NCI-H187 treated with DMSO at 0.1 percent for 48 hours (cell line): Measurements from ENCODE around the gene WDR83.
A peak's percentile ranks its signal among the peaks of the same experiment; 100 is the strongest.
"Not testable (repeated sequence)": the region's sequence is repeated elsewhere in the genome, so short reads cannot be mapped to it uniquely, and the experiment has no call there.

ENCODE experiments used
- DNase-seq: peaks from one replicate; lab custom pipeline; 2025; lab: John Stamatoyannopoulos, UW

WDR83 gene

DNA sequence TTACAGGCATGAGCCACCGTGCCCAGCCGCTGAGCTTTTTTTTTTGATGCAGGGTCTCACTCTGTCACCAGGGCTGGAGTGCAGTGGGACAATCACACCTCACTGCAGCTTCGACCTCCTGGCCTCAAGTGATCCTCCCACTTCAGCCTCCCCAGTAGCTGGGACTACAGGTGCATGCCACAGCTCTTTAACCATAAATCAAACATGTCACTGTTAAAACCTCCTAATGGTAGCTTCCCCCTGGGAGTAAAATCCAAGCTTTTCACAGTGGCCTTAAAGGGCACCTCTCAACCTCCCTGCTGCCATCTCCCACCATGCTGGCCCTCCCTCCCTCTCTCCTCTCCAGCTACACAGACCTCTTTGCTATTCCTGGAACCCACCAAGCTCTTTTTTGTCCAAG is 19.2 kb downstream of the WDR83 start:
- DNase-seq = no peak

DNA sequence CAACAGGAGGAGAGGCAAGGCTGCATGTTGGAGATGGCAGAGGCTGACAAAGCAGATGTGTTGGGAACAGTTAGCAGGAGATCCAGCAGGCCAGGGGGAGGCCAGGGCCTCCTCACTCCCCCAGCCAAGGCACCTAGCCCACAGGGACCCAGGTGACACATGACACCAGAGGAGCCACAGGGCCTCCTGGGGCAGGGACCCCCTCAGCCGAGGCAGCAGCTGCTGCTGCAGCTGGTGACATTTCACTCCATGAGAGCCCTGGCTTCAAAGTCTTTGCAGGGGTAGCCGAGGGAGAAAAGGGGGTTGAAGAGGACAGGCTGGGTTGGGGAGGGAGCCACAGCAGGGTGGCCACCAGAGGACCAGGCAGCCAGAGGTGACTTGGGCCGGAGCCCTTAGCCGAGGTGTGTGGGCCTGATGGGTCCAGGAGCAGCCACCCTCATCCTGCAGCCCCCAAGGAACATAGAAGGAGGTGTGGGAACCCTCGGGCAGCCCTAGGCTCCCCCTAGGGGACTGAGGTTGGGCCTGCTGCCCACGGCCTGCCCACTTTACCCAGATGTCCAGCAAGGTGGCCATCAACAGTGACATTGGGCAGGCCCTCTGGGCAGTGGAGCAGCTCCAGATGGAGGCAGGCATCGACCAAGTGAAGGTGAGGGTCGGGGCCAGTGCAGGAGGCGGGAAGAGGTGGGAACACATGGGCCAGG is 21.0 kb downstream of the WDR83 start, which contains the start of gene GNG14:
GNG14 (plus strand) TSS at position 503 of the 701 bp plus-strand sequence; CDS start at position 554, 51 bp downstream.
- no peak for DNase-seq

DNA sequence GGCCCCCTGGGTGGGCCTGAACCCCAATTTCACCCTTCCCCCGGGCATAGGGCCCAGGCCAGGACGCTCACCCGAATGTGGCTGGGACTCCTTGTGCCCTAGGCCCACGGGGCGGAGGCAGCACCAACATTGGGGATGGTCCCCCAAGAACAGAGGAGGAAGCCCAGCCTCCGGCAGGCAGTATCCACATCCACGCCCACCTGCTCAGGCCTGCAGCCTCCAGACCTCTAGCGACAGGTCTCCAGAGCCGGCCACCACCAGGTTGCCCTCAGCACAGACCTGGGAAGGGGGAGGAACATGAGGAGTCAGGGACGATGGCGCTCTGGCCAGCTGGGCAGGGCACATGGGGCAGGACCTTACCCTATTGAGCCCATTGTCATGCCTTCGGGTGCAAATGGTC is 22.4 kb downstream of the WDR83 start:
- no peak for DNase-seq

DNA sequence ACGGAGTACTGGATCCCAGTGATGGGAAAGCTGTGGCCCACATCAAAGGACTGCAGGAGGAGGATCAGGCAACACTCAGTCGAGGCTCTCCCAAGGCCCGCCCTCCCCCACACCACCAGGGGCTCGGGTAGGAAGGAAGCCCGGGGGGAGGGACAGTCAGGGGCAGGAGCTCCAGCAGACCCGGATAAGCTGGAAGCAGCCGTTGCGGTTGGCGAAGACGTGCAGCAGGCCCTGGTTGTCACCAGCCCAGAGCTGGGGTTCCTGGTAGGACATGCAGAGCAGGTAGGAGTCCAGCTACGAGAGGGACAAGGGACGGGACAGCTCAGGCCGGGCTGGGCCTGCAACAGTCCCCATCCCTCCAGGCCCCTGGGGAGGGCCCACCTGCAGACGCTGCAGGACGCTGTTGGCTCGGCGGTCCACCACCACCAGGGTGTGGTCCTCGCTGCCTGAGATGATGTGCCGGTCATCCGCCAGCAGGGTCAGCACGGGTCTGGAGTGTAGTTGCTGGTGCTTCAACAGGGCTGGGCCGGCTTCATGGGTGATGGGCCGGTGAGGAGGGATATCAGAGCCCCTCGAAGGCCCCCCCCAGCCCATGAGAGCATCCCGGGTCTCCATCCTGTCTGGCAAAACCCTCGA is 23.1 kb downstream of the WDR83 start:
- no peak for DNase-seq

DNA sequence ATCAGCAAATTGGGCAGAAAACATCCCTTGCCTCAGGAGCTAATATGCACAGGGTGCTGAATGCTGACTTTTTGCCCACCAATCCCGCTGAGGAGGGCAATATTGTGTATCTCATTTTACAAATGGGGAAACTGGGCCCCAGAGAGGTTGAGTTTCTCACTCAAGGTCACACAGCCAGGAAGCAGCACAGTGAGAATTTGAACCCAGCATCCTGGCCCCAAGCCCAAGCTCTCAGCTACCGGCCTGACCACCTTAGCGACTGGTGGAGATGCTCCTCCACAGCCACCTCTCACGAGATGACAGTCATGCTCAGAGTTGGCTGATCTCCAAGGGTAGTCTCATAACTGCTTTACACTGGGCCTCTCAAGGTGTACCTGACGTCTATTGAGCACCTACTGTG is 26.4 kb downstream of the WDR83 start:
- no peak for DNase-seq

DNA sequence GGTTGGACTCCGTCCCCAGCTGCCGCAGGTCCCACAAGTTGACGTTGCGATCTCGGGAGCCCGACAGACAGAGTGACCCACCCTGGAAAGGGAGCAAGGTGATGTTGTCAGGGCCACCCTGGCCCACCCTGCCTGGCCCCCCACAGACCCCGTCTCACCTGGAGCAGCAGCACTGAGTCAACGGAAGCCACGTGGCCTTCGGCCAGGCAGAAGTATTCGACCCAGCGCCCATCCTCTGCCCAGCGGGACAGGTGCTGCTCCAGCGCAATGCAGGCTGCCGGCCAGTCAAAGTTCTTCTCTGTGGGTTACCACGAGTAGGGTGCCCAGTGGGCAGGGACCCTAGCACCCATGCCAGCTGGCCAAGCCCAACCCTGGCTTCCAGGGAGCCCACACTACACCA is 28.0 kb downstream of the WDR83 start:
- no peak for DNase-seq

DNA sequence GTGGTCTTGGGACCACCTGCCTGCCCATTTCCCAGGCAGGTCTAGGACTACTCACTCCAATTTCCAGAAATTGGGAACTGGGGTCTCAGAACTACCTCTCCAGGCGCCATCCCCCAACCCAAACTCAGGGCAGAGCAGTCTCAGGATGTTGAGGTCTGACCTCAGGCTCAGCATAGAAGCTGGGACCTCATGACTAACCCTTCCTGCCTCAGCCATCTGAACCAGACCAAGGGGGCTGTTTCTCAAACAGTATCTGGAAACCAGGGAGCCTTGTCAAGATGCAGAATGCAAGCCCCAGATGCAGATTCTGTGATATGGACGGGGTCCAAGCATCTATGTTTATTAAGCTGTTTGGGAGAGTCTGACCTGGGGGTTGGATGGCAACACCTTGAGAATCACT is 28.5 kb downstream of the WDR83 start:
- DNase-seq = no peak

DNA sequence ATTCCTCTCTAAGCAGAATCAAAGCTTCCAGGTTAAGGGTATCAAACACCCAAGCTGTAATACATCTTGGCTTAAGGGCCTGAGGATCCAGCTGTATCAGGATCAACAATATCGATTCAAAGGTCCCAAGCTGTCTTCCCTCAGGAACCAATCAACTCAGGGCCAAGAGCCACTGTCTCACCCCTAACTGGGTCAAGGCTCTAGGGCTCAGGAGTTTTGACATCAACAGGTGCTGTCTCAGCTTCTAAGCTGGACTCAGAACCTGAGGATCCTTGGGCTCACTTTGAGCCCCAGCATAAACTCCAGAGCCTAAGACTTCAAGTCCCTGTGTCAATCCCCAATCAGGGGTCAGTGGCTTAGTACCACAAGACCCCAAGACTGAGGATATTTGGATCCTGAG is 28.9 kb downstream of the WDR83 start:
- DNase-seq = no peak

DNA sequence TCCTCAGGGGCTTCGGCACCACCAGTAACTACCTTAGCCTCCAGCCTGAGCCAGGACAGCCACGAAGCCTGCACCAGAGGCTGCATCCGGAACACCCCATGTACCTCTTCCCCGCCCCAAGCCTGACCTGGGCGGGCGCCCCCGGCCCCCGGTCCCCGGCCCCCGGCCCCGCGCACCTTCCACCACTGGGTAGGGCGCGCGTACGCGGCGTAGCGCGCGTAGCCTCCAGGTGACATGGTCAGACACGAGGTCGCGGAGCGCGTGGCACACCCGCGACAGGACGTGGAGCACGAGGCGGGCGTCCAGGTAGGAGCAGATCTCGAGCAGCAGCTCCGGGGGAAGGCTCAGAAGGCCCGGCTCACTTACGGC is 29.4 kb downstream of the WDR83 start:
- DNase-seq = no peak

DNA sequence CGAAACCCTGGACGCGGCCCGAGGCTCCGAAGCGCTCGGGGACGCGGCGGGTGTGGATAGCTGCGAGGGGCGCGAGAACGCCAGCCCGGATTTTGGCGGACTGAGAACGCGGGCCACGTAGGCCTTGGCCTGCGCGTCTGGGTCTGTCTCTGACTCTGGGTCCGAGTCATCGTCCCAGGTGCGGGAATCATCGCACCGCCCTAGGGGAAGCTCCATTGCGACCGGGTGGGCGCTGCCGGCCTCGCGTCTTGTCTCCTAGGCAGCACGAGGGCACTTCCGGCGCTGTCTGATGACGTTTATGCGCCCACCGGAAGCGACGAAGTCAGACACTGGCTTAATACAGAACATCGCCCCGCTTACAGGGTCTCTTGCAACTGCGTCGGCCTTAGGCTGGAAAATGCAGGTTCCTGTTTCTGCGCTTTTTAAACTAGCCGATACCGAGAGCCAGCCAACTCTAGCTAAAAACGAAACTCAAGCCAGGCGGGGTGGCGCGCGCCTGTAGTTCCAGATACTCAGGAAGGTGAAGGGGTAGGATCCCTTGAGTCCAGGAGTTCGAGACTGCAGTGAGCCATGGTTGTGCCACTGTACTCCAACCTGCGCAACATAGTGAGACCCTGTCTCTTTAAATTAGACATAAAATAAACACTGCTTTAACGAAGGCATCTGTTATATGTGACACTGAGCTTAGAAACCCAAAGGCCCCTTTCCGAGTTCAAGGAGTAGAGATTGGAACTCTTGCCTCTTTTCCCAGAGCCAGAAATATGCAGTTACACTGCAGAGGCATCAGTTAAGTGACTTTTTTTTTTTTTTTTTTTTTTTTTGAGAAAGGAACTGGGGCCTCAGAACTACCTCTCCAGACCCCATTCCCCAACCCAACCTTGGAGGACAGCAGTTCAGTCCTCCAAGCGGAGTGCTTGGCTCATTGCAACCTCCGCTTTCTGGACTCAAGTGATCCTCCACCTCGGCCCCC is 30.0 kb downstream of the WDR83 start, which contains the start of gene FBXW9:
FBXW9 (minus strand) TSS at position 266 of the 970 bp plus-strand sequence; CDS start at position 216, 50 bp downstream.
- peak; percentile 18 for DNase-seq

DNA sequence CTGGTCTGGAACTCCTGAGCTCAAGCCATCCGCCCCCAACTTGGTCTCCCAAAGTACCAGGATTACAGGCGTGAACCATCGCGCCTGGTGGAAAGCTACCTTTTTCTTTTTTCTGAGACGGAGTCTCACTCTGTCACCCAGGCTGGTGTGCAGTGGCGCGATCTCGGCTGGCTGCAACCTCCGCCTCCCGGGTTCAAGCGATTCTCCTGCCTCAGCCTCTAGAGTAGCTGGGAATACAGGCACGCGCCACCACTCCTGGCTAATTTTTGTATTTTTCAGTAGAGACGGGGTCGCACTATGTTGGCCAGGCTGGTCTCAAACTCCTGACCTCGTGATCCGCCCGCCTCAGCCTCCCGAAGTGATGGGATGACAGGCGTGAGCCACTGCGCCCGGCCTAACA is 30.8 kb downstream of the WDR83 start:
- not testable (repeated sequence) for DNase-seq

DNA sequence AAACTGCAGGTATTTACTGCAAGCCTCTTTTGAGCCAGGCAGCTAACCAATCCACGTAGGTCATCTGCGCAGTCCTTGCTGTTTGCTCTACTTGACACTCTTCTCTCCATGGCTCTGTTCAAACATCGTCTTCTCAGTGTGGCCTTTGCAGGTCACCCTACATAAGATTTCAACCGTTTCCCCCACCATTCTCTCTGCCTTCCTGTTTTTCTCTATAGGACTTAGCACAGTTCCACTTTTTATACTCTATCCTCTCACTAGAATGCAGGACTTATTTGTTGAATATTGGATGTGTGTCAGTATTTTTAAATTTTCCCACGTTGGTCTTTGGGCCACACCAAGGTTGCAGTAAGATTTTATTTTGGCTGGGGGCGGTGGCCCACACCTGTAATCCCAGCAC is 31.5 kb downstream of the WDR83 start:
- no peak for DNase-seq

DNA sequence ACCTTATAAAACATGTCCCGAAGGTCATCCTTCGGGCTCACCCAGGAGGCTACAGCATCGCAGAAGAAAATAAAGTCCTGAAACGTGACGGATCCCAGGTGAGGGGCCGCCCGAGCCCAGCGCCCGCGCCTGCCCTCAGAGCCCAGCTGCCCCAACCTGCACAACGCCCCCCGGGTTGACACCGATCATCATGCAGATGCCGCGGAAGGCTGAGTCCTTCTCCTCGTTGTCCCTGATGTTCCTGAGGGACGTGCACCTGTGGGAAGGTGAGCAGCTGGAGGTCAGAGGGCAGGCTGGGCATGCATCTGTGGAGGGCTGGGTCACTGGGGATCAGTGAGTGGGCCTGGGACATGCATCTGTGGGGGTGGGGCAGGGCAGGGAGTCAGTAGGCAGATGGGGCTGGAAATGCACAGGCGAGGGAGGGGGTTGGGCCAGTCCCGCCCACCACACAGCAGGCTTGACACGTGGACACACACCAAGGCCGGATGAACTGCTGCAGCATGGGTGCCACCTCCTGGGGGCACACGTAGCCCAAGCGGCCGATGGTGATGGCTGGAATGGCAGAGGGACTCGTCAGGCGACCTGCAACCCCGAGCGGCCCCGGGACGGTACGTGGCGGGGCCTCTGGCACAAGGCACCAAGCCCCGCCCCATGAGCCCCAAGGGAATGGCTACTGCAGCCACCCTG is 35.1 kb downstream of the WDR83 start:
- no peak for DNase-seq

DNA sequence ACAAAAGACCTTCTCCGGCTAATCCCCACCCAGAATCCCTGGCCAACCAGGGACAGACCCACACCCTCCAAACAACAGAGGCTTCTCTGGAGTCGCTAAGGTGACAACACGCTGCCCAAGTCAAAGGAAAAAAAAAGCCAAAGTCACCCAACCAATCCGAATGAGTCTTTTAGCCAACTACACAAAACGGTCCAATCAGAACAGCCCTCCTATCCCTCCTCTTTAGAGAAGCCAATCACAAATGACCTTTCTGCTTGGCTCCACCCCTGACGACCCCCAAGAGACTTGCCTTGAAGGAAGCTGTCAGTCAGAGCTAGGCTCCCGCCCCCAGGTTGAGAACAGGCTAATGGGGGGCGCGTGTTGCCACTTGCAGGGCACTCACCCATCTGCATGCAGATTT is 36.4 kb downstream of the WDR83 start:
- no peak for DNase-seq

DNA sequence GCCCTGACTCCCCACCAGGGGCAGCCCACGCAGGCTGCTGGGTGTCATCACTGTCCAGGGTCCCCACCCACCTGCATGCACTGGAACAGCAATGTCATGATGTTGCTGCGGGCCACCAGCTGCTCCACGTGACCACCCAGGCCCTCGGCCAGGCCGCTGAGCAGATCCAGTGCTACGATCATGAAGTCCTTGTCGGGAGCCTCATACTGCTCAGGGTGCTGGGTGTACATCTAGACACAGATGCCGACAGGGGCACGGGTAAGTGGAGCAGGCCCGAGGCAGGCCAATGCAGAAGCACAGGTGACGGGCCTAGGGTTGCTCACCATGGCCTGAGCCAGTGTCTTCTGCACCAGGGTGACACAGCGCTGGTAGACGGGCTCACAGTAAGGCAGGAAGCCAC is 38.6 kb downstream of the WDR83 start:
- no peak for DNase-seq

DNA sequence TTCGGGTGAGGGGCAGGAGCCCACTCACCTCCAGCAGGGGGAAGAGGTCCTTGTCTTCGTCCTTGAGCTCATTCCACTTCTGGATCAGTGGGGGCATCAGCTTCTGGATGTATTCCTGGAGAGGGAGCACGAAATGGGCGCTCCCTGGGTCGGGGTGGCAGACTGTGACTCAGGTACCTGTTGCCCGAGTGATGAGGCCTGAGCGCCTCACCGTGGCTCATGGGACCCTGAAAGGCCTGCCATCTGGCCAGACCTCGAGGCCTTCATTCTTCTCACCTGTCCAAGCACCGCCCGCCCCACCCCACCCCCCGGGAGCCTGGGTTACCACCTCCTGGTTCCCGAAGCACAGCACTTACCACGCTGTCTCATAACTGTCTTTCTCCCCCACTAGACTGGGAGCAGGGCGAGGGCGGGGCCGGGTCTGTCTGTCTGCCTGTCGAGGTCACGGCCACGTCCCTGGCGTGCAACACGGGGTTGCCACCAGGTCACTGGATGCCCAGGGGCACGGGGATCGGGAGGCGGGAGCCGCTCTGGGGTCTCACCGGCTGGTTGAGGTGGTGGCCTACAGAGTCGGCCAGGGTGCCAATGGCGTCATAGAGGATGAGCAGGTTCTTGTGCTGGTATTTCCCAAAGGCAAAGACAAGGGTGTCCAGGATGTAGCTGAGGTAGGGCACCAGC is 39.2 kb downstream of the WDR83 start:
- DNase-seq = no peak

DNA sequence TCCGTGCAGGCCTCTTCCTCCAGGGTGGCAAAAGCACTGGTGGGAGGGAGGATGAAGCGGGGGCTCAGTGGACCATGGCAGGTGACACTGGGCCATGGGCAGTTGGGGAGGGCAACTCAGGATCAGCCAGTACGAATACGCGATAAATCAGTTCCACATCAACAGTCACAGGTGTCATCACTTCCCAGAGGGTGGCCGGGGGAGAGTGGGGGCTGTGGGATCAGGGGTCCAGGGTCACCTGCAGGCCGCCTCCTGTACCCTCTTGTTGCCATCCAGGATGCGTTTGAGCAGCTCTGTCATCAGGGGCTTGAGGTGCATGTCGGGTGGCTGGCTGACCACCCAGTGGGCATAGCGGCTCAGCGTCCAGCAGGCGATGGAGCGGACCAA is 39.7 kb downstream of the WDR83 start:
- DNase-seq = no peak

DNA sequence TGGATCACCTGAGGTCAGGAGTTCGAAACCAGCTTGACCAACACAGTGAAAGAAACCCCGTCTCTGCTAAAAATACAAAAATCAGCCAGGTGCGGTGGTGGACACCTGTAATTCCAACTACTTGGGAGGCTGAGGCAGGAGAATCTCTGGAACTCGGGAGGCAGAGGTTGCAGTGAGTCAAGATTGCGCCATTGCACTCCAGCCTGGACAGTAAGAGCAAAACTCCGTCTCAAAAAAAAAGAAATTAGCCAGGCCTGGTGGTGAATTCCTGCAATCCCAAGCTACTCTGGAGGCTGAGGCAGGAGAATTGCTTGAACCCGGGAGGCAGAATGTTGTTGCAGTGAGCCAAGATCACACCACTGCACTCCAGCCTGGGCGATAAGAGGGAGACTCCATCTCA is 42.0 kb downstream of the WDR83 start:
- no peak for DNase-seq

DNA sequence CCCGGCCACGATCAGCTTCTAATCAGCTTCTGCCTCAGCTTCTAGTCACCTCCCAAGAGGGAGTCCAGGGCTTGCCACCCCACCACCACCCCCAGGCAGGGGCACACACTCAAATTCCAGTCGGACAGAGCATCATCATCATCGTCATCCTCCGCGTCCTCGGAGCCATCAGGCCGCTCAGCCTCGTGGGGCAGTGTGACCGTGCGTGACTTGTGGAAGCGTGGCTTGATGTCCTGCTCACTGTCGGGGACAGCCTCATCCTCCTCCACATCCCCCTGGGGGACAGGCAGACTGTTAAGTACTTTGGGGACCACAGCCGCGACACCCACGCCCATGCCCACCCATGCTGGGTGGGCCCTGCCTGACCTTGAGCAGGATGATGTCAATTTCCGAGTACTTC is 44.6 kb downstream of the WDR83 start:
- no peak for DNase-seq

DNA sequence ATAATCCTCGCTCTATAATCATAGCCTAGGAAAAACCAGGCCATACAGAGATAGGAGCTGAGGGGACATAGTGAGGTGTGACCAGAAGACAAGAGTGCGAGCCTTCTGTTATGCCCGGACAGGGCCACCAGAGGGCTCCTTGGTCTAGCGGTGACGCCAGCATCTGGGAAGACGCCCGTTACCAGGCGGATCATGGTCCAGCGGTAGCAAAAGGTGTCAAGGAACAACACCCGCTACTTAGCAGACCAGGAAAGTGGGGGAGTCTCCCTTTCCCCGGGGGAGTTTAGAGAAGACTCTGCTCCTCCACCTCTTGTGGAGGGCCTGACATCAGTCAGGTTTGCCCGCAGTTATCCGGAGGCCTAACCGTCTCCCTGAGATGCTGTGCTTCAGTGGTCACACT is 45.5 kb downstream of the WDR83 start:
- DNase-seq = not testable (repeated sequence)

DNA sequence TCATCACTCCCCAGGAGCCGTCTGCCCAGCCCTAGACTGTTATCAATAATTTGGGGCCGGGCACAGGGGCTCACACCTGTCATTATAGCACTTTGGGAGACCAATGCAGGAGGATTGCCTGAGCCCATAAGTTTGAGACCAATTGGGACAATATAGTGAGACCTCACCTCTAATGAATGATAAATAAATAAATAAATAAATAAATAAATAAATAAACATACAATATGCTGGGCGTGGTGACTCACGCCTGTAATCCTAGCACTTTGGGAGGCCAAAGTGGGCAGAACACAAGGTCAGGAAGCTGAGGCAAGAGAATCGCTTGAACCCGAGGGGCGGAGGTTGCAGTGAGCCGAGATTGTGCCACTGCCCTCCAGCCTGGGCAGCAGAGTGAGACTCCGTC is 46.7 kb downstream of the WDR83 start:
- not testable (repeated sequence) for DNase-seq

DNA sequence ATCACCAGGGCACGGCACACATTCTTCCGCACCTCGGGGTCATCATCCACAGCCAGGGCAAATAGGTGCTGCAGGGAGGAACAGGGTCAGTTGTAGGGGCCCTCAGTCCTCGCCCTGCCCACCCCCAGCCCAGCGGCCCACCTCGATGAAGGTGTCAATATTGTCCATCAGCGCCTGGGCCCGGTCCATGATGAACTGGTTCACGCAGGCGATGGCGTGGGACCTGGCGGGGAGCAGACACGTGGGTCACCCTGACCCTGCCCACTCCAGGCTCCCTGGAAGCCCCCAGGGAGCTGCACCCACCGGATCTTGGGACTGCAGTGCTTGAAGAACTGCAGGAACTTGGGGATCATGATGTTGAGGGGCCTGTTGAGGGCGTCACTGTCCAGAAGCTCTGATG is 48.5 kb downstream of the WDR83 start:
- no peak for DNase-seq
